Neural progenitor cell (in vitro differentiated cells): ENCODE data around the gene EXOC6B.

Experiments
- EZH2 ChIP-seq: fragments of 200-600 bp; sonication (generic); IDR thresholded peaks from 2 replicates; pipeline ENCODE4 v1.6.1; 2017; ENCODE audit warnings: antibody characterized with exemption, mild to moderate bottlenecking, moderate library complexity
- TF ChIP-seq, protein P1 (sequence below): fragments of 200-600 bp; sonication (generic); IDR thresholded peaks from 2 replicates; pipeline ENCODE4 v1.5.1; 2017; ENCODE audit warnings: antibody characterized with exemption, mild to moderate bottlenecking

DNA sequence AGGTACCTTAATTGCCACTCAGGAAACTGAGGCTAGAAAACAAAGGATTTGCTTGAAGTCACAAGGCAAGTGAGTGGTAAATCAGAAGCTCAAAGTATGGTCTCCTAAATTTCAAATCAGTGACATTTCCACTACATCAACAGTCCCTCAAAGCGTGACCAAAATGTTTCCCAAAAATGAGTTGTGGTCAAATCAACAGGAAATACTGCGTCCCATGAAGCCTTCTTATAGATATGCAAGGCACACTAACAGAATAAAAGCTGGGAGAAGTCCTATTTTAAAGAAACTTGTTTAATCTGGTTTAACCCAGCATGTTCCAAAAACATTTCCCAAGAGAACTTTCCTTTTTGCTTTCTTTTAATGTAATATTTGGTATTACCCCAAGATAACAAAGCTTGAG lies 249.4 kb downstream of the EXOC6B start:
- no peak for TF ChIP-seq EZH2
- TF ChIP-seq, protein P1, sequence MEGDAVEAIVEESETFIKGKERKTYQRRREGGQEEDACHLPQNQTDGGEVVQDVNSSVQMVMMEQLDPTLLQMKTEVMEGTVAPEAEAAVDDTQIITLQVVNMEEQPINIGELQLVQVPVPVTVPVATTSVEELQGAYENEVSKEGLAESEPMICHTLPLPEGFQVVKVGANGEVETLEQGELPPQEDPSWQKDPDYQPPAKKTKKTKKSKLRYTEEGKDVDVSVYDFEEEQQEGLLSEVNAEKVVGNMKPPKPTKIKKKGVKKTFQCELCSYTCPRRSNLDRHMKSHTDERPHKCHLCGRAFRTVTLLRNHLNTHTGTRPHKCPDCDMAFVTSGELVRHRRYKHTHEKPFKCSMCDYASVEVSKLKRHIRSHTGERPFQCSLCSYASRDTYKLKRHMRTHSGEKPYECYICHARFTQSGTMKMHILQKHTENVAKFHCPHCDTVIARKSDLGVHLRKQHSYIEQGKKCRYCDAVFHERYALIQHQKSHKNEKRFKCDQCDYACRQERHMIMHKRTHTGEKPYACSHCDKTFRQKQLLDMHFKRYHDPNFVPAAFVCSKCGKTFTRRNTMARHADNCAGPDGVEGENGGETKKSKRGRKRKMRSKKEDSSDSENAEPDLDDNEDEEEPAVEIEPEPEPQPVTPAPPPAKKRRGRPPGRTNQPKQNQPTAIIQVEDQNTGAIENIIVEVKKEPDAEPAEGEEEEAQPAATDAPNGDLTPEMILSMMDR, result no peak
